GM21825 (cell line): ENCODE measurements around the gene BID.
A peak's percentile ranks its signal among the peaks of the same experiment; 100 is the strongest.

Source experiments
- ATAC-seq: cut with Tn5 transposase; IDR thresholded peaks from one replicate; pipeline ENCODE4 v1.9.1; 2021; ENCODE audit warnings: mild to moderate bottlenecking, moderate library complexity; ENCODE audit not compliant: unreplicated experiment

BID gene

DNA sequence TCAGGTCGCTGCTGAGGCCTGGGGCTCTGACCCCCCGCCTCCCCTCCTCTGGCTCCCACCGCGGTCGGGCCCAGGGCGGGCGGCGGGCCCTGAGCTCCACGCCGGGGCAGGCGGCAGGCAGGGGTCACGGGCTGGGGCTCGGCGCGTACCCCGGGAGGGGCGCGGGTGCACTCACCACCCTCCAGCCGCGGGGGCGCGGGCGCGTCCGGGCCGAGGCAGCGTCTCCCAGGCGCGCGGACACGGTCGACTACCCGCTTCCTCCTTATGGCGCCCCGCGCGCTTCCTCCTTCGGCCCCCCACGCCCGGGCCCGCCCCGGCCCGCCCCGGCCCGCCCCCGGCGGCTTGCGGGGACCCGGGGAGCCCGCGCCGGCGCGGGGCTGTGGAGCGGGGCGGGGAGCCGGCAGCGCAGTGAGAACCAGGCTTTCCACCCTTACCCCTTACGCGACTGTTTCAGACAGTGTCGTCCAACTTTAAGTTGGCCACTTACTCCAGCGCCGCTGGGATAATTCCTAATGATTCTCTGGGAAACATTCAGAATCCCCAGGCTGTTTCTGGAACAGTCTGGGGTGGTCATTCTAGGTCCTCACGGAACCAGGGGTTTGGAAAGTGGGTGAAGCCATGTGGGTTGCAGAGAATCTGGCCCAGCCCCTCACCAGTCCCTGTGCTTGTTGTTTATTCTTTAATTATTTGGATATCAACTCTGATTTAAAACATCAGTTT is at the start of gene BID:
TSS of gene BID (minus strand) at position 264 of the 720 bp plus-strand sequence. CDS start 24,353 bp downstream, outside the sequence.
- peak; percentile 26 for ATAC-seq

DNA sequence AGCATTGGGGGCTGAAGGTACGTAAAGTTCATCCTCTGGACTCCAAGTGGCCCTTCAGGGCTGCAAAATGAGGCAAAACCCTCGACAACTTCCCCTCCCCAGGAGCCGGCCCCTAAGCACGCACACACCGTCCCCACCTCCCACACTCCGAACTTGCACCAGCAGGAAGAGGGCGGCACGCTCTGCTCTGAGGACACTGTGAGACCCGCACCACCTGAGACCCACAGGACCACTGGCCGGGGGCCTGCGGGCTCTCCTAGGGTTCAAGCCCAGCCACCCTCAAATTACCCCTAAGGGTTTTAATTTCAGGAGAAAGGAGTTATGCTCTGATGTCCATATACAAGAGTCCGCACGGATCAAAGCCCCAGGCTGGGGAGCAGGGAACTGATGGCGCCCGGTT is 49.7 kb upstream of the BID start:
- no peak for ATAC-seq

DNA sequence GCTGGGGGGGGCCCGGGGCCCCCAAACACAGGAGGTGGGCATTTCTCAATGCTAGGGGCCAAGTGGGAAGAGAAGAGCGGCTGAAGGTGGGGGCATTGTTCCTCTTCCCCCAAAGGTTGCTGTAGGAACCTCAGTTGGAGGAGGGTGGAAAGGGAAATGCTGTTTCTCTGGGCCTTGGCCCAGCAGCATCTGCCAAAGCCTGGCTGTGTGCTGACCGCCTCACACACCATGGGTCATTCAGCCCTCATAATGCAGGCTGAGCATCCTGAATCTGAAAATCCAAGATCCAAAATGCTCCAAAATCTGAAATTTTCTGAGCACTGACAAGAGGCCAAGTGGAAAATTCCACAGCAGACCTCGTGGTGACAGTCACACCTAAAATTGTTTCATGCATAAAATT is 49.0 kb upstream of the BID start:
- ATAC-seq = no peak

DNA sequence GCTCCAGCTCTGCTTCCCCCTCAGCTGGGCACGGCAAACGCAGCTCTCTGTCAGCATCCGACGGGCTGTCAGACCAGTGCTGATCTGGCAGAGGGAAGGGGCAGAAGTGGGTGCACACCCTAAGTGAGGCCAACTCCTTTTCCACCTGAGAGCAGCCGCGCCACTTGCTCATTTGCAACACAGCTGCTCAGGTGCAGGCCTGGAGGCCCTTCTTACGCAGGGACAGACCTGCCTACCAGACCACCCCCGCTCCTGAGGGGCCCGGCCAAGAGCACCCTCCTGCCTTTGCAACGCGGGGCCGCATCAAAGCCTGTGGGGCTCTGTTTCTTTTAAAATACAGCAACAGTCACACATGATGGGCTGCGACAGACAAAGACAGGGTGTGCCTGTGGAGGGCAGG is 47.8 kb upstream of the BID start:
- no peak for ATAC-seq

DNA sequence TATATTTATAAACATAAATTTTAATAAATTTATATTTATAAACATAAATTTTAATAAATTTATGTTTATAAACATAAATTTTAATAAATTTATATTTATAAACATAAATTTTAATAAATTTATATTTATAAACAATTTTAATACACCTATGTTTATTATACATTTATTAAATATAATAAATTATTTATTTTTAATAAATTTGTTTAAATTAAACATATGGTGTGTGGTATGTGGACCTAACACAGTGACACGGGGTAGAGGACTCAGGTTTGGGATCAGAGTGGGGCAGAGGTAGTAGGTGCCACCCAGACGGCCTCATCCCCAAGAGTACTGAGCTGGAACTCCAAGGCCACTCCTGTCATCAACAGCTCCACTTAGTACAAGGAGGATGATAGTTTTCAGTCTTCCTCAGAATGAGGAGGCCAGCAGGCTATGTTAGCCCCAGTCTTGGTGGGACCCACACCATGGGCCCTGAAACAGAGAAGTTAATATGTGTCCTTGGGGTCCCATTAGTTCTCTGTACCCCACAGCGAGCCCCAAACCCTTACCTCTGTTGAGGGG is 46.7 kb upstream of the BID start:
- no peak for ATAC-seq

DNA sequence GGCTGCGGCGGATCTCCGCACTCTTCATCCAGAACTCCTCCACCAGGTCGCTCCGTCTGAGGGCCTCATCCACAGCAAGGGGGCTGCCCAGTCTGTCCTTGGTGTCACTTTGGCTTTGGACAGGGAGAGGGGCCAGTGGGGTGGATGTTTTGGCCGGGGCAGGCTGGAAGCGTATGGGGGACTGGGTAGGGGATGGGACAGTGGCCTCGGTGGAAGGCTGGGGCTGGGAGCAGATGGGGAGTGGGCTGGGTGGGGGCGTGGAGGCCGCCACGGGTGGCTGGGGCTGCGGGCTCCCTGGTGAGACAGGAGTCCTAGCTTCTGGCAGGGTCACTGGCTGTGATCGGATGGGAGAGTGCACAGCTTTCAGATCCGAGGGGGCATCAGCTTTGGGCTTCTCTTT is 44.4 kb upstream of the BID start:
- no peak for ATAC-seq

DNA sequence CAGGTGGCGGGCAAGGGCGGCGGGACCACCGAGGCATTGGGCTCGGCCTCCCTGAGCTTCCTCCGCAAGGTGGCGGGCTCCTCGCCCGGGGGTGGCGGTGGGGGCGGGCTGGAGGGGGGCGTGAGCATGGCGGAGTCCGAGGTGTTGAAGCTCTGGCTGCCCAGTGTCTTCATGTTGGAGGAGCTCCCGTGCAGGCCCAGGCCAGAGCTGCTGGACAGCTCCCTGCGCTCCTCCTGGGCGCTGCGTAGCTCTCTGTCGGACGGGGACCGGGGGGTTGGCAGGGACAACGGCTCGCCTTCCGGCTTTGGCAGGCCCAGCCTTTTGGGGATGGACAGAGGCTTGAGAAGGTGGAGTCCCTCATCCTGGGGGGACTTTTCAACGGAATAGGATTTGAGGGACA is 43.9 kb upstream of the BID start:
- ATAC-seq = no peak

DNA sequence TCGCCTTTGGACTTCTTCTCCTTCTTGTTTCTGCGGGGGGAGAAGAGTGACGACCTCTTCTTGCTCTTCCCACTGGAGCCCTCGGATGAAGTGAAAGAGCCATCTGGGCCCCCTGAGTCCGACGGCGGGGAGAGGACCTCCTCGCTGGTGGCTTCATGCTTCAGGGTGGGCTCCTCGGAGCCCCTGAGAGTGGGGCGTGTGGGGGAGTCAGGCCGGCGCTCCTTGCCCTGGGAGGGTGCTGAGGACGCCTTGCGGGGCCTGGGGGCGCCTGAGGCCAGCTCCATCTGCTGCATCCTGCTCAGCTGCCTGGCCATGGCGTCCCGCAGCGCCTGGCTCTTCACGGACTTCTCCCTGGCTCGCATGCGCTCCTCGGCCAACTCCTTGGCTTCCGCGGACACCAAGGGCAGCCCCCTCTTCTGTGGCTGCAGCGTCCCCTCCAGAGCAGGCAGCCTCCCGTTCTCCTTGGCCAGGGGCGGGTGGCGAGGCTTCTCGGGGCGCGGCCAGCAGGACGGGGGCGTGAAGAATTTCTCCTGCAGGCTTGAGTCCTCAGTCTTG is 43.3 kb upstream of the BID start:
- ATAC-seq = no peak

DNA sequence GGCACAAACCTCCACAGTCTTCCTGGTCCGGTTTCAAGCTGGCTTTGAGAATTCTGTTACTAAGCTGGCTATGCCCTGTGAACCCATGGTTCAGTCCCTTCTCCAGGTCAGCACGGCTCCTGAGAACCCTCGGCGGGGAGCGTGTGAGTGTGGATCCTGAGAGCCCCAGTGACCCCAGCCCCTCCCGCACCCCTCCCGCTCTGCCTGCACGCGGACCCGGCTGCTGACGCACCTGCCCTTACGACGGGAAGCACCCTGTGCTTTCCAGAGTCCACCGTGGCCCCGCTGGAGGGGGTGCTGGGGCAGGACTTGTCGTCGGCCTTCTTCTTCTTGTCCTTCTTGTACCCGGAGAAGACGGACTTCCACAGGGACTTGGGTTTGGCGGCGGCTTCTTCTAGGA is 42.8 kb upstream of the BID start:
- ATAC-seq = no peak

DNA sequence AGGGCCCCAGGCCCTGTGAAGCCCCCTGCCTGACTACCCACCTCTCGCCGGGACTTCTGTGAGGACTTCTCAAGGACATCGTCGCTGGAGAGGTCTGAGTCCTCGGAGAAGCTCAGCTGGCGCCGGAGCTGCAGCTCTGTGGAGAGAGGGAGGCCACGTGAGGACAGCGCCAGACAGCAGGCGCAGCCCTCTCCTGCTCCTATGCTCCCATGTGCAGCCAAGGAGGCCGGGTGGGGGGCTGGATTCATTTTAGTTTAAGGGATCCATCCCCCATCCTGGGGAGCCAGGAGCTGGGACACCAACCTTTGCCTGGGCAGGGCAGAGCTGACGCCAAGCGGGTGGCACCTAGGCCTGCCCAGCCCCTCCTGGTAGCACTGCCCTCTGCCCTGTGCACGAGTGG is 42.4 kb upstream of the BID start:
- ATAC-seq = no peak

DNA sequence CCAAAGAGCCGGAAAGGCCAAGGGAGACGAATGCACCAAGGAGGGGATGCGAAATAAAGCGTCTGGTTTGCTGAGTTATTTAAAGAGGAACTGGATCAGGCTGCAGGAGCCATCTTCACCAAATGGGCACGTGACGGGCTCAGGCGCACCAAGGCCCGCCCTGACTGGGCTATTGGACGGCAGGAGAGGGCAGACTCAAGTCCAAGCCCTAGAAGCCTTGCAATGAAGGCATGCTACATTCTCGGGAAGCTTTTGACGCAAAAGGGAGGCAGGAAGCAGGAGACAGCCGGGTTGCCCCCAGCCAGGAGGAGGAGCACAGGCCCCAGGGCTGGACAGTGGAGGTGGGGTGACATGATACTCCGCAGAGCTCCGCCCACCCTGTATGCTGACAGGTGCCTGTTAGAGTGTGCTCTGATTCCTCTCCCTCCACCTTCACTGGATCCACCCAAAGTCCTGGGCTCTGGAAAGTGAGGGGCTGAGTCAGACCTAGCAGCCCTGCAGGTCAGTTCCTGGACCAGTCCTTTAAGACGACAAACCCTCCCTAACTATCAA is 41.5 kb upstream of the BID start:
- ATAC-seq = no peak

DNA sequence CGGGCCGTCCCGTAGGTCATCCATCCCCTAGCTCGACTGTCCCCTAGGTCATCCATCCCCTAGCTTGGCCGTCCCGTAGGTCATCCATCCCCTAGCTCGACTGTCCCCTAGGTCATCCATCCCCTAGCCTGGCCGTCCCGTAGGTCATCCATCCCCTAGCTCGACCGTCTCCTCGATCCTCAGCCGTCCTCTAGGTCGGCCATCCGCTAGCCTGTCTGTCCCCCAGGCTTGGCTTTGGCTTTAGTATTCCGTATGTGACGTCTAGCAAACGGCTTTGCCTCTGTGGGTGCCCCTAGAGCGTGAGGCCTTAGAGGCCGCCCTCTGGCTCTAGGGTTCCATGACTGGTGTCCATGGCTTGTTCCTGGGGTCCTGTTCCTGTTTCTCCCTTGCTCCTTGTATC is 40.6 kb upstream of the BID start:
- no peak for ATAC-seq

DNA sequence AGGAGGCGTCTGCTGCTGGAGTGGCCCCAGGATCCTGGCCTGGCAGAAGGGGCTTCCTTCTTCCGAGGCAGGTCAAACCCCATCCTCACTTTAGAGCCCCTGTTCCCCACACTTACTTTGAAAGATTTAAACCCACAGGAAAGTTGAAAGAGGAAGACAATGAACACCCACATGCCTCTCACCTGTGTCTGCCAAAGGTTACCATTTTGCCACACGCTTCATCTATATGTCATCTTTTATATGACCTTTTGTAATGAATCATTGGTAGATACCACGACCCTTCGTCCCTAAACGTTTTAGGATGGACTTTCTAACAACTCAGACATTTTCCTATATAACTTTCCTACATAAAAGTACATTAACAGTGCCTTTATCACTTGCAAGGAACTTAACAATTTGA is 39.8 kb upstream of the BID start:
- no peak for ATAC-seq

DNA sequence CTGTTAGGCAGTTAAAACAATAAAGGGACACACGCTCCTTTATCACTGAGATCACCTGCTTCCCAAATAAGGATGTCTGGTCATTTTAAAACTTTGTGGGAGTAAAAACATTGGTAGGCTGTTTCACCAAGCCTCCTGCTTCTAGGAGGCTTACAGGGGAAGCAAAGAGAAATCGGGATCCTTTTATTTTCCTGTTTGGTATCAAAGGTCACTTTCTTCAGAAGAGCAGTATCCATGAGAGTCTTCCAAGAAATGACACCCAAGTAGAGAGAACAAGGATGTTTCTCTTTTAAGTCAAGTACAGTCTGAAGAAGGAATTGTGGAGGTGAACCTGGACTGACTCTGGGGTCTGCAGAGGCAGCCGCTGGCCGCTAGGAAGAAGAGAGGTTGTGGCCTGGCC is 36.9 kb upstream of the BID start:
- no peak for ATAC-seq

DNA sequence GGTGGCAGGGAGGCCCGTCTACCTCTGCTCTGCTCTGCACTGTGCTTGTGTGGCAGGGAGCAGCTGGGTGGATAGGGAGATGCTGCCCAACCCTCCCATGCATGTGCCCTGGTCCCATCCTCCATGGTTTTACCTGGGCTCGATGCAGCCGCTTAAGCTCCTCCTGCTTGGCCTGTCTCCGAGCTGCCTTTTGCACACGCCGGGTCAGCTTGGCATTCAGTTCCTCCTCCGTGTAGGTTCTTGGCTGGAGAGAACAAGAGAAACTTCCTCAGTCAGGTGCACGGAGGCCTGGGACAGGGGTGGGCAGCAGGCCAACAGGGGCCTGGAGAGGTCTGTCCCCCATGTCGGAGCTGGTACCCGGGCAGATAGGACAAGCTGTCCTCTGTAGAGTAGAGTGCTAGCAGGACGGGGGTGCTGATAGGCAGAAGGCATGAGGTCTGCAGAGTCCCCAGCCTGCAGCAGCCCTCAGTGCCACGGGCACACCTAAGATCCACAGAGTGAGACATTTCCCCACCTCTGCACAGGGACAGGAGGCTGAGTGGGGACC is 36.4 kb upstream of the BID start:
- ATAC-seq = no peak

DNA sequence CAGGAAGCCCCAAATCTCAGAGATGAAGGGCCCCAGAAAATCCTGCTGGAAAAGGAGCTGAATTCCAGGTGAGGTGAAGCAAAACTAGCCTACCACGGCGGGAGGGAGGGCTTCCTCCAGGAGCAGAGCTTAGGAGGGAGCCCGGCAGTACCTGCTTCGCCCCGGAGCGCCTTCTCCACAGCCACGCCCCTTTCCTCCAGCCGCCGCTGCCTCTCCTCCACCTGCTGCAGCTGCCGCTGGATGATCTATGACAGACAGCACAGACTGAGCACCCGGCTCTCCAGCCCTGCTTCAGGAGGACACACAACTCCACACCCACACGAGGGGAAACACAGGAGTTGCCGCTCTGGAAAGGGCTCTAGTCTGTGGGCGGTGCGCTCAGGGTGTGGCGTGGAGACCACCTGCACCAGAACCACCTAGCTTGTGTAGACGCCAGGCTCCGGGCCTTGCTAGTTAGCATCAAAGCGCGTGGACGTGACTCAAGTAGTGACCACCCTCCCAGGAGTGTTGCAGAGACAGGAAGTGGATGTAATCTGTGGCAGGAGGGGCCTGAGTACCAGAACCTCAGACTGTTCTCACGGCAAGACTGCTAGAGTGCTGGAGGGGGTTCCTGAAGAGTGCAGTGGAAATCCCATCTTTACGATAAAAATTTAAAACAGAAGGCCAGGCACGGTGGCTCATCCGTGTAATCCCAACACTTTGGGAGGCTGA is 34.6 kb upstream of the BID start:
- no peak for ATAC-seq

DNA sequence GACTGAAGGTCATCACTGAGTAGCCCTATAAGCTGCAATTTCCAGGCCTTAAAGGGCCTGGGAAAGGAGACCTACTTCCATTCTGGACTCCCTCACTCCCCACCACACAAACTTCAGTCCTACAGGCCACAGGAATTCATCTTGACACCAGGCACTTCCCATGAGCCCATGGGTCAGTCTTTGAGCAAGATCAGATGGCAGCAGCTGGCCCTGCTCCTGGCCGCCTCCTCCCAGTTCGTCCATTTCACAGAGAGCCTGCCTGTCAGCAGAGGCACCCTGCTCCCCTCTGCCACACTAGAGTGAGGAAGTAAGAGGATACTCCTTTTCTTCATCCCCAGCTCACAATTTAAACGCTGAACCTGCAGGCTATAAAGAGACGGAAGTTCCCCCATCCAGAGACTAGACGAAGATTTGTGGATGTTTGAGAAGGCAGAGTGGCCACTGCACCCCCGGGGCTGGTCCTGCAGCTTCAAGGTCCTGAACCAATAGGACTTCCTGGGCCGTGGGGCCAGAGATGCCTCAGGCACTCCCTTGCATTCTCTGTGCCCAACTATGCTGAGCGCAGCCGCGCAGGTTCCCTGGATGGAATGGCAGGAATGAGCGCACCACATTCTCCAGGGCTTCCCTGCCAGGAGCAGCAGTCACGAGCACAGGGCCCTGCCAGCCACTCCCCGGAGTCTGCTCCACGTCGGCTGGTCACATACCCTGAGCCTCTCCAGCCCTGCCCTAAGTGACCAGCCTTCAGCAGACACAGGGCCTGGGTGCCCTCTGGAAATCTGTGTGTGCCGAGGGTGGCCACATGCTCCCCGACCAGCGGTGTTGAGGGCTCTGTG is 33.5 kb upstream of the BID start:
- ATAC-seq = no peak

DNA sequence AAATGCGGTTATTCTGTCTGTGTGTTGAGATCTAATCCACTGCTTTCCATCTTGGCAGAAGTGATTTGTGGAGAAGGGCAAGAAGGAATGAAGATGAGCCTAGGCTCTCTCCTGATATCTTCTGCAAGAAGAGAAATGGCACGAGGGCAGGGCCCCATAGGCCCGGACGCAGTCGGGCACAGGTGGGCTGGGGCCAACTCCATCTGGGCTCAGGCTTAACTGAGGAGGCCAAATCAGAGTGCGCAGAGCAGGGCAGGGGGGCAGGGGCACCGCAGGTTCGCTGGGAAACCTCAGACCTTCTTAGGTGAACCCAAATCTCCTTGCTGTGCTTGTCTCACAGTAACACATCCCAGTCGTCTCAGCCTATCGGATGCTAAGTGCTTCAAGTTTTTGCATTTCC is 32.8 kb upstream of the BID start:
- ATAC-seq = no peak

DNA sequence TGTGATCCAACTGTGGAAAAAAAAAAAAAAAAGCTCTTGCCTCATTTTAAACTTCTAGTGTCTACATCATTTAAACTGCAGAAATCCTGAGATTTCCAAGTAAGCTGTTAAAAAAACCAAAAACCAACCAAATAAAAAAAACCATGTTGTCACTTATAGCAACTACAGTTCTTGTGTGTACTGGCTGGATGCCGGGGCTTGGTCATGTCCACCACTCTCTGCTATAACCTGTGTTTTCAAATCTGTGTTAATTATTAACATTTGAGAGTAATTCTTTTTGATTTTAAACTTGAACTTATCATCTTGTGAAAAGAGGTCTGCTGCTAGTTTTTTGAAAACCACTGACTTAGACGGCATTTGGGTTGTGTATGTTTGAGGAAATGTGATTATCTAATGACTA is 32.2 kb upstream of the BID start:
- no peak for ATAC-seq

DNA sequence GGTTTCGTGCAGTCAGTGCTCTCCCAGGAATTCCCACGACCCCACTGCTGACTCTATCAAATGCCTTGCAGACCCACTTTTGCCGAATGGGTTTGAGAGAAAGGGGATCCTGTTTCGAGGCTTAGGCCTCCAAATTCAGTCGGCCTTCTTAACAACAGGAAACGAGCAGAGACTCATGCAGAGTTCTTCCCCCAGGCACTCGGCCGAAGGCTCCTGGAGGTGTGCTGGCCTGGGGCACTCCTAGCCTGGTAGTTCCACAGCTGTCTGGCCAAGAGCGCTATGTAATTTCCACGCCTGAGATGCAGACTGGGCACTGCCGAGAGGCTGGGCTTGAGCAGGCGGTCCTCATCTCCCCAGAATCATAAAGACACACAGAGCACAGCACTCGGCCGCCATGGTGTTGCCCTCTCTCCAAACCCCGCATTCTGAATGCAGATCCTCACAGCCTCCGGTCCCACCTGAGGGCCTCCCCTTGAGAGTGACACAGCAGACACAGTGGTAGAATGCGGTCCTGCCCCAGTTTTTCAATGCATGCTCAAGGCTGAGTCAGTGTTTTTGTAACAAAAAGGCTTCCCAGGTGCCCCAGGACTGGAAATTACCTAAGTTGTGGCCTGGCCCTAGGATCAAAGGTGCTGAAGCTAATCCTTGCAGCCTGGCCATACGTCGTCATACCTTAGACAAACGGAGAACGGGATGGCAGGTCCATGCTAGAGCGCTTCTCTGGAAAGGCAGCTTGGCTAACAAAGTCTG is 30.2 kb upstream of the BID start:
- ATAC-seq = no peak
